GM23338 (cell line): ENCODE data around the gene ALKAL2. TPM values are rescaled to one million over a fixed set of nuclear protein-coding genes. Genes with fewer than 3 reads are reported as not detected.

ENCODE experiments used
- ATAC-seq: fragments of 200-7000 bp; cut with Tn5 transposase; 3 replicates; pipeline ENCODE4 v1.9.1; 2020
- DNase-seq: peaks from one replicate; pipeline ENCODE4 v3.0.0-alpha.2; 2015; ENCODE audit warnings: low spot score
- H2AFZ ChIP-seq: fragments of 200-600 bp; sonication (generic); 2 replicates; pipeline ENCODE4 v1.8.0; 2016; ENCODE audit warnings: antibody characterized with exemption, mild to moderate bottlenecking, moderate library complexity
- H3F3A ChIP-seq: fragments of 200-600 bp; sonication (generic); replicated peaks from 2 replicates; pipeline ENCODE4 v1.8.0; 2017; ENCODE audit warnings: antibody characterized with exemption, mixed run types, low read depth
- H3K27ac ChIP-seq: fragments of 200-600 bp; sonication (generic); 2 replicates; pipeline ENCODE4 v1.6.1; 2016; ENCODE audit warnings: low read depth
- H3K27me3 ChIP-seq: fragments of 200-600 bp; sonication (generic); 2 replicates; pipeline ENCODE4 v1.8.0; 2016; ENCODE audit warnings: mild to moderate bottlenecking, mixed run types, moderate library complexity; ENCODE audit not compliant: insufficient read depth
- H3K36me3 ChIP-seq: fragments of 200-600 bp; sonication (generic); 2 replicates; pipeline ENCODE4 v1.8.0; 2016; ENCODE audit warnings: mild to moderate bottlenecking; ENCODE audit not compliant: insufficient read depth
- H3K4me1 ChIP-seq: fragments of 200-600 bp; sonication (generic); 2 replicates; pipeline ENCODE4 v1.8.0; 2016; ENCODE audit warnings: mild to moderate bottlenecking, moderate library complexity; ENCODE audit not compliant: insufficient read depth
- H3K4me2 ChIP-seq: fragments of 200-600 bp; sonication (generic); 2 replicates; pipeline ENCODE4 v1.7.1; 2017; ENCODE audit warnings: mixed run types
- H3K4me3 ChIP-seq: fragments of 200-600 bp; sonication (generic); 2 replicates; pipeline ENCODE4 v1.6.1; 2016; ENCODE audit warnings: mixed run types
- H3K79me2 ChIP-seq: fragments of 200-600 bp; sonication (generic); replicated peaks from 2 replicates; pipeline ENCODE4 v1.8.0; 2017; ENCODE audit warnings: mild to moderate bottlenecking; ENCODE audit not compliant: insufficient read depth
- H3K9me2 ChIP-seq: fragments of 200-600 bp; sonication (generic); 2 replicates; pipeline ENCODE4 v1.8.0; 2017; ENCODE audit not compliant: insufficient read depth
- H4K20me1 ChIP-seq: fragments of 200-600 bp; sonication (generic); replicated peaks from 2 replicates; pipeline ENCODE4 v1.8.0; 2017; ENCODE audit warnings: mild to moderate bottlenecking; ENCODE audit not compliant: insufficient read depth
- H3K27ac Mint-ChIP-seq: 2 replicates; pipeline ENCODE4 v1.8.0; 2020; ENCODE audit warnings: inconsistent platforms, mild to moderate bottlenecking, moderate library complexity, mixed read lengths
- H3K27me3 Mint-ChIP-seq: 3 replicates; pipeline ENCODE4 v1.8.0; 2022; ENCODE audit warnings: low read depth, mild to moderate bottlenecking, moderate library complexity, mixed read lengths, inconsistent platforms; ENCODE audit not compliant: insufficient read depth, poor library complexity
- H3K36me3 Mint-ChIP-seq: 3 replicates; pipeline ENCODE4 v1.8.0; 2021; ENCODE audit warnings: low read depth, mild to moderate bottlenecking, inconsistent platforms, moderate library complexity, mixed read lengths
- H3K4me1 Mint-ChIP-seq: 3 replicates; pipeline ENCODE4 v1.8.0; 2020; ENCODE audit warnings: mild to moderate bottlenecking, inconsistent platforms, mixed read lengths
- H3K4me3 Mint-ChIP-seq: 3 replicates; pipeline ENCODE4 v1.8.0; 2021; ENCODE audit warnings: moderate library complexity, mild to moderate bottlenecking, inconsistent platforms, mixed read lengths
- H3K9me3 Mint-ChIP-seq: 3 replicates; pipeline ENCODE4 v1.8.0; 2020; ENCODE audit warnings: moderate library complexity, mild to moderate bottlenecking, inconsistent platforms, mixed read lengths
- CREB1 ChIP-seq: fragments of 250-450 bp; sonication (Bioruptor Pico); IDR thresholded peaks from 2 replicates; pipeline ENCODE4 v1.5.0; 2020; ENCODE audit warnings: low read depth, mild to moderate bottlenecking, moderate library complexity
- CTCF ChIP-seq, 2 experiments: fragments of 200-600 bp in 1 of 2; sonication (generic) in 1 of 2; conservative IDR thresholded peaks; 2 replicates each; pipeline versions ENCODE4 v1.5.1 to v1.6.1; 2016 to 2017; ENCODE audit warnings: antibody characterized with exemption in 2 of 2, low read depth in 2 of 2, mild to moderate bottlenecking in 2 of 2, moderate library complexity in 1 of 2
- JUNB ChIP-seq: IDR thresholded peaks from one replicate; pipeline ENCODE4 v1.6.1; 2016; ENCODE audit warnings: antibody characterized with exemption; ENCODE audit not compliant: unreplicated experiment
- NANOG ChIP-seq: IDR thresholded peaks from 2 replicates; pipeline ENCODE4 v1.6.1; 2016; ENCODE audit warnings: antibody characterized with exemption, borderline replicate concordance
- STAT1 ChIP-seq: IDR thresholded peaks from one replicate; pipeline ENCODE4 v1.6.1; 2016; ENCODE audit warnings: antibody characterized with exemption; ENCODE audit not compliant: unreplicated experiment
- ZNF114 ChIP-seq: fragments of 250-450 bp; sonication (Bioruptor Pico); IDR thresholded peaks from 2 replicates; pipeline ENCODE4 v1.5.0; 2020; ENCODE audit warnings: mild to moderate bottlenecking, moderate library complexity
- ZNF462 ChIP-seq: fragments of 250-450 bp; sonication (Bioruptor Pico); IDR thresholded peaks from 2 replicates; pipeline ENCODE4 v1.5.0; 2020; ENCODE audit warnings: mild to moderate bottlenecking, moderate library complexity
- polyA plus RNA-seq: library from polyadenylated mRNA; unstranded; fragments of >200 nt; fragmentation: Nextera tagmentation; extraction: Ambion mirVana; gene quantifications from 2 replicates; pipeline ENCODE4 v1.2.1, GENCODE V29; 2016
- total RNA-seq: library from RNA; depleted of rRNA; stranded (reverse); fragments of >200 nt; shearing (Covaris generic); gene quantifications from 2 replicates; pipeline ENCODE4 v1.2.3, GENCODE V29; 2014

ALKAL2 gene
- total and polyA plus RNA-seq, 2 experiments from 2014 or later = 6.4 to 12.1 TPM

- peaks cover 30% of the 10 kb centered on the region for H3K4me1 Mint-ChIP-seq
- Histone ChIP-seq H3K27me3 (peaks cover 4% of the 10 kb centered on the region), H3K4me3 (no peak overlapping the region), H3K79me2 (peaks cover 92% of the 10 kb centered on the region), H3K27ac (no peak overlapping the region), H2AFZ (no peak overlapping the region), H3K36me3 (peaks cover 5% of the 10 kb centered on the region), H4K20me1 (peaks cover 74% of the 10 kb centered on the region), H3K4me1 (peaks cover 21% of the 10 kb centered on the region), H3K9me2 (no peaks in the 10 kb centered on the region), H3F3A (no peaks in the 10 kb centered on the region), H3K4me2 (no peak overlapping the region)
- peaks cover 5% of the 10 kb centered on the region for H3K36me3 Mint-ChIP-seq
- H3K9me3 Mint-ChIP-seq = no peaks in the 10 kb centered on the region
- H3K27ac Mint-ChIP-seq = no peak overlapping the region
- TF ChIP-seq STAT1 = no peak
- no peak for TF ChIP-seq CREB1 (CRISPR knock-in tag)
- no peak for TF ChIP-seq JUNB
- TF ChIP-seq CTCF (conservative IDR thresholded peaks at IDR 0.05; ENCODE audit: low read depth in 2 of 2) = no peak
- TF ChIP-seq NANOG = no peak
- TF ChIP-seq ZNF462 (CRISPR knock-in tag) = no peak
- TF ChIP-seq ZNF114 = no peak
- no peak for ATAC-seq
- peaks cover 12% of the 10 kb centered on the region for H3K27me3 Mint-ChIP-seq
- no peak for DNase-seq
- H3K4me3 Mint-ChIP-seq = no peak overlapping the region
Measured at GRCh38 chr2:268323-268722, 19.6 kb downstream of the ALKAL2 start.
